ENCODE results near the gene POLR1D.

DNA sequence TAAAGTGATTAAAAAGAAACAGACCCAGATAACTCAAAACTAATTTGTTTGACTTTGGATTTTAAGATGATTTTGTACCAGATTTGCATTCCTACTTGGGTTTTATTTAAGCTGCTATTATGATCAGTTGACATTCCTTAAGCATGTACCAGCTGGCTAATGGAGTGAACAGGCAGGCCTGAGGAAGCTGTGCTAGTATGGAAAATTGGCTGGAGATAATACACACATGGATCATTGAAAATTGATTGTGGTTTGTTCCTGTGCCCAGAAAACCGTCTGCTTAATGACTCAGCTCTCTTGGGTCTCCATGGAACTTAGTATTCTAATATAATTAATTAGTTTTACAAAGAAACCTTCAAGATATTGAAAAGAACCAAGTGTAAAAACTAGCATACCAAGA, 22.6 kb downstream of the POLR1D start:
- TF ChIP-seq POLR2AphosphoS5 (IDR thresholded peaks at IDR 0.05; ENCODE audit: low read depth, low read length) = no peak
- TF ChIP-seq, protein P1, sequence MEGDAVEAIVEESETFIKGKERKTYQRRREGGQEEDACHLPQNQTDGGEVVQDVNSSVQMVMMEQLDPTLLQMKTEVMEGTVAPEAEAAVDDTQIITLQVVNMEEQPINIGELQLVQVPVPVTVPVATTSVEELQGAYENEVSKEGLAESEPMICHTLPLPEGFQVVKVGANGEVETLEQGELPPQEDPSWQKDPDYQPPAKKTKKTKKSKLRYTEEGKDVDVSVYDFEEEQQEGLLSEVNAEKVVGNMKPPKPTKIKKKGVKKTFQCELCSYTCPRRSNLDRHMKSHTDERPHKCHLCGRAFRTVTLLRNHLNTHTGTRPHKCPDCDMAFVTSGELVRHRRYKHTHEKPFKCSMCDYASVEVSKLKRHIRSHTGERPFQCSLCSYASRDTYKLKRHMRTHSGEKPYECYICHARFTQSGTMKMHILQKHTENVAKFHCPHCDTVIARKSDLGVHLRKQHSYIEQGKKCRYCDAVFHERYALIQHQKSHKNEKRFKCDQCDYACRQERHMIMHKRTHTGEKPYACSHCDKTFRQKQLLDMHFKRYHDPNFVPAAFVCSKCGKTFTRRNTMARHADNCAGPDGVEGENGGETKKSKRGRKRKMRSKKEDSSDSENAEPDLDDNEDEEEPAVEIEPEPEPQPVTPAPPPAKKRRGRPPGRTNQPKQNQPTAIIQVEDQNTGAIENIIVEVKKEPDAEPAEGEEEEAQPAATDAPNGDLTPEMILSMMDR (IDR thresholded peaks at IDR 0.05) = no peak
- TF ChIP-seq, protein P2, sequence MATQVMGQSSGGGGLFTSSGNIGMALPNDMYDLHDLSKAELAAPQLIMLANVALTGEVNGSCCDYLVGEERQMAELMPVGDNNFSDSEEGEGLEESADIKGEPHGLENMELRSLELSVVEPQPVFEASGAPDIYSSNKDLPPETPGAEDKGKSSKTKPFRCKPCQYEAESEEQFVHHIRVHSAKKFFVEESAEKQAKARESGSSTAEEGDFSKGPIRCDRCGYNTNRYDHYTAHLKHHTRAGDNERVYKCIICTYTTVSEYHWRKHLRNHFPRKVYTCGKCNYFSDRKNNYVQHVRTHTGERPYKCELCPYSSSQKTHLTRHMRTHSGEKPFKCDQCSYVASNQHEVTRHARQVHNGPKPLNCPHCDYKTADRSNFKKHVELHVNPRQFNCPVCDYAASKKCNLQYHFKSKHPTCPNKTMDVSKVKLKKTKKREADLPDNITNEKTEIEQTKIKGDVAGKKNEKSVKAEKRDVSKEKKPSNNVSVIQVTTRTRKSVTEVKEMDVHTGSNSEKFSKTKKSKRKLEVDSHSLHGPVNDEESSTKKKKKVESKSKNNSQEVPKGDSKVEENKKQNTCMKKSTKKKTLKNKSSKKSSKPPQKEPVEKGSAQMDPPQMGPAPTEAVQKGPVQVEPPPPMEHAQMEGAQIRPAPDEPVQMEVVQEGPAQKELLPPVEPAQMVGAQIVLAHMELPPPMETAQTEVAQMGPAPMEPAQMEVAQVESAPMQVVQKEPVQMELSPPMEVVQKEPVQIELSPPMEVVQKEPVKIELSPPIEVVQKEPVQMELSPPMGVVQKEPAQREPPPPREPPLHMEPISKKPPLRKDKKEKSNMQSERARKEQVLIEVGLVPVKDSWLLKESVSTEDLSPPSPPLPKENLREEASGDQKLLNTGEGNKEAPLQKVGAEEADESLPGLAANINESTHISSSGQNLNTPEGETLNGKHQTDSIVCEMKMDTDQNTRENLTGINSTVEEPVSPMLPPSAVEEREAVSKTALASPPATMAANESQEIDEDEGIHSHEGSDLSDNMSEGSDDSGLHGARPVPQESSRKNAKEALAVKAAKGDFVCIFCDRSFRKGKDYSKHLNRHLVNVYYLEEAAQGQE (IDR thresholded peaks at IDR 0.05; ENCODE audit: insufficient read depth in 1 of 2, low read depth in 2 of 2, low read length in 1 of 2) = no peak

Measured in Panc1 (cell line).